ENCODE results near the gene MRPL51.

The MRPL51 gene

DNA sequence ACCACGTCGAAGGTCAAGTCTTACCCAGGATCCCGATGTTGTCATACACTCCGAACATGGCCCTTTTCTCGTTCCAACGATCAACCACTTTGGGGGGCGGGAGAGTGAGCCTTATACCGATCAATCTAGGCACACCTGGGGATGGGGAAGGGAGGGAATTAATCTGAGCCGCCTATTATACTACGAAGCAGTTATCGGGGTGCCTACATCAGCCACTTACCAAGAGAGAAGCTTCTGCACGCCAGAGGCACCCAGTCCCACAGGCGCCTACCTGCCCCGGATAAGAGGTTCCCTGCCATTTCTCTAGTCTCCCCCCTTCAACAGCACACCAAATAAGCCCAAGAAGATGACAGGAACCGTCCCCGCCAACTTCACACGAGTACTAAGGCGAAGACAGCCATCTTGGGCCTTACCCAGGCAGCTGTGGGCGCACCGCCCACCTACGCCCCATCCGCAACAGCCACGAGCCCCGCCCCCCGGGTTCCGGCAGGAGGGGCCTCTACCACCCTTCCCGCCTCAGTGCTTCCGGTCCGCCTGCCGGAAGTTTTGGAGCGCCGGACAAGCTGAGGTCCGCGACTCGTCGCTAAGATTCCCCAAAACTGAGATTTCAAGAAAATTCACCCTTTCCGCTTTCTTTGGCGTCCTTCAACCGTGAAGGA, at the start of gene MRPL51:
Gene MRPL51, minus strand, starts transcription at position 425 of the 659 bp plus-strand sequence. Its CDS starts 126 bp downstream, at position 299.
- DNase-seq = peak; percentile 97

DNA sequence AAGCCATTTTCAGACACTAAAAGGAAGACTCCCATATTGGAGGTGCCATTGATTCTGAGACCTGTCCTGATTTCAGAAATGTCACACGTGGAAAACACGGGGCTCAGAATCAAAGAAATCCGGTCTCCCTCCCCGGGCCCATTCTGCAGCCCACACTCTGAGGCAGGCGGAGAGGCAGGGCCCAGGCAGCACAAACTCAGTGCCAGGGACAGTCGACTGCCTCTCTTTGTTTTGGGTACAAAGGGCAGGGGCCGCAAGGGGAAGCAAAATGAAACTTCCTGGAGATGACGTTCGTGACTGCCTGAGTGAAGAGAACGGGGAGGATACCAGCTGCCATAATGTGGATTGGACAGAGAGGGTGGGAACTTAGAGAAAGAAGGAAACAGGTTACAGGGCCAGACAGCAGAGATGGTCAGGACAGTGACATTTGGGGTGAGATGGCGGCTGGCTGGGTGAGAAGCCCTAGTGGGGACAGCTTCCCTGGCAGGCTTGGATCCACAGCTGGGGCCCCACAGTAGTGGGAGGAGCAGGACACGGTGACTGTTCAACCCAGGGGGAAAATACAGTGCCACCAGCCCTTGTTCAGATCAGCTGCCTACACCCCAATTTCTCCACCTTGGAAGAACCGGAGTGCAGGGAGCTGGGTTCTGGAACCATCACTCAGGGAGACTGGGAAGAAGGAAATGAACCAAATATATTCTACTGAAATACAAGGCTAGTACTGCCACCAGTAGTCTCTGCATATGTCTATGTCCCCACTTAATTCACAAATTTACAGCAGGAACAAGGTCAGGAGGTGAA, 49.3 kb upstream of the MRPL51 start:
- DNase-seq = no peak

GRCh38 chr12:6541371-6542165, 48.5 kb upstream of the MRPL51 start:
- no peak for DNase-seq

GRCh38 chr12:6540181-6540877, 47.3 kb upstream of the MRPL51 start:
- peak; percentile 81 for DNase-seq

DNA sequence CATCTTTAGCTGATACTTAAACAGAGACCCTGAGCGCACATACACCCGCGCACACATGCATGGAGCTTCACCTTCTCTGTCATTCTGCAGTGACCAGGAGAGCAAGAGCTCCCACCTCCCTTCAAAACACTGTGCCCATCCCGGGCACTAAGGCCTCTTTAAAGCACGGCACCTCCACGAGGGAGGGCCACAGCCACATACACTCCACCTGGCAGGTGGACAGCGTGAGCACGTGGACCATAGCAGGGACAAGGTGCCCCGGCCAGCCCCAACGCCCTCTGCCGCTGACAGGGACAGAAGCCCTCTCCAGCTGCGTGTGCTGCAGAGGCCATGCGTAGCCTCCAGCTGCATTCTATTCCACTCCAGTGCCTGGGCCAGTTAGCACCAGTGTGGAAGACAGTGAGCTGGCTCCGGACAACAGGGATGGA, 46.7 kb upstream of the MRPL51 start:
- DNase-seq = no peak

DNA sequence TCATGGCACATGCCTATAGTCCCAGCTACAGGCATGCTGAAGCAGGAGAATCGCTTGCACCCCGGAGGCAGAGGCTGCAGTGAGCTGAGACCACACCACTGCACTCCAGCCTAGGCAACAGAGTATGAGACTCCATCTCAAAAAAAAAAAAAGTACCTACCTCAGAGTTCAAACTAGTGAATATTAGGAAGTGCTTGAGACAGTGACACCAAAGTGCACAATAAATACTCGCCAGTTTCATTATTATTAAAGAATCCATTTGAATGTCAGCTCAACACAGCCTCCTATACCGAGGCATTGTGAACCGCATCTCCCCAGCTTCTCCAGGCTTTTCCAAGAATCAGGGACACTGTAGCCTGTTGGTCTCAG, 46.2 kb upstream of the MRPL51 start:
- no peak for DNase-seq

- DNase-seq = no peak
Measured at GRCh38 chr12:6538420-6539313, 45.6 kb upstream of the MRPL51 start.

DNA sequence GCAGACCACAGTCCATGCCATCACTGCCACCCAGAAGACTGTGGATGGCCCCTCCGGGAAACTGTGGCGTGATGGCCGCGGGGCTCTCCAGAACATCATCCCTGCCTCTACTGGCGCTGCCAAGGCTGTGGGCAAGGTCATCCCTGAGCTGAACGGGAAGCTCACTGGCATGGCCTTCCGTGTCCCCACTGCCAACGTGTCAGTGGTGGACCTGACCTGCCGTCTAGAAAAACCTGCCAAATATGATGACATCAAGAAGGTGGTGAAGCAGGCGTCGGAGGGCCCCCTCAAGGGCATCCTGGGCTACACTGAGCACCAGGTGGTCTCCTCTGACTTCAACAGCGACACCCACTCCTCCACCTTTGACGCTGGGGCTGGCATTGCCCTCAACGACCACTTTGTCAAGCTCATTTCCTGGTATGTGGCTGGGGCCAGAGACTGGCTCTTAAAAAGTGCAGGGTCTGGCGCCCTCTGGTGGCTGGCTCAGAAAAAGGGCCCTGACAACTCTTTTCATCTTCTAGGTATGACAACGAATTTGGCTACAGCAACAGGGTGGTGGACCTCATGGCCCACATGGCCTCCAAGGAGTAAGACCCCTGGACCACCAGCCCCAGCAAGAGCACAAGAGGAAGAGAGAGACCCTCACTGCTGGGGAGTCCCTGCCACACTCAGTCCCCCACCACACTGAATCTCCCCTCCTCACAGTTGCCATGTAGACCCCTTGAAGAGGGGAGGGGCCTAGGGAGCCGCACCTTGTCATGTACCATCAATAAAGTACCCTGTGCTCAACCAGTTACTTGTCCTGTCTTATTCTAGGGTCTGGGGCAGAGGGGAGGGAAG, 44.7 kb upstream of the MRPL51 start:
- peak; percentile 71 for DNase-seq

GRCh38 chr12:6536894-6537579, 44.0 kb upstream of the MRPL51 start:
- DNase-seq = no peak

GRCh38 chr12:6535960-6536847, 43.1 kb upstream of the MRPL51 start:
- no peak for DNase-seq

GRCh38 chr12:6535697-6535946, 42.6 kb upstream of the MRPL51 start:
- no peak for DNase-seq

DNA sequence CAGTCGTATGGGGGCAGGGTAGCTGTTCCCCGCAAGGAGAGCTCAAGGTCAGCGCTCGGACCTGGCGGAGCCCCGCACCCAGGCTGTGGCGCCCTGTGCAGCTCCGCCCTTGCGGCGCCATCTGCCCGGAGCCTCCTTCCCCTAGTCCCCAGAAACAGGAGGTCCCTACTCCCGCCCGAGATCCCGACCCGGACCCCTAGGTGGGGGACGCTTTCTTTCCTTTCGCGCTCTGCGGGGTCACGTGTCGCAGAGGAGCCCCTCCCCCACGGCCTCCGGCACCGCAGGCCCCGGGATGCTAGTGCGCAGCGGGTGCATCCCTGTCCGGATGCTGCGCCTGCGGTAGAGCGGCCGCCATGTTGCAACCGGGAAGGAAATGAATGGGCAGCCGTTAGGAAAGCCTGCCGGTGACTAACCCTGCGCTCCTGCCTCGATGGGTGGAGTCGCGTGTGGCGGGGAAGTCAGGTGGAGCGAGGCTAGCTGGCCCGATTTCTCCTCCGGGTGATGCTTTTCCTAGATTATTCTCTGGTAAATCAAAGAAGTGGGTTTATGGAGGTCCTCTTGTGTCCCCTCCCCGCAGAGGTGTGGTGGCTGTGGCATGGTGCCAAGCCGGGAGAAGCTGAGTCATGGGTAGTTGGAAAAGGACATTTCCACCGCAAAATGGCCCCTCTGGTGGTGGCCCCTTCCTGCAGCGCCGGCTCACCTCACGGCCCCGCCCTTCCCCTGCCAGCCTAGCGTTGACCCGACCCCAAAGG, 42.1 kb upstream of the MRPL51 start:
- peak; percentile 61 for DNase-seq

DNA sequence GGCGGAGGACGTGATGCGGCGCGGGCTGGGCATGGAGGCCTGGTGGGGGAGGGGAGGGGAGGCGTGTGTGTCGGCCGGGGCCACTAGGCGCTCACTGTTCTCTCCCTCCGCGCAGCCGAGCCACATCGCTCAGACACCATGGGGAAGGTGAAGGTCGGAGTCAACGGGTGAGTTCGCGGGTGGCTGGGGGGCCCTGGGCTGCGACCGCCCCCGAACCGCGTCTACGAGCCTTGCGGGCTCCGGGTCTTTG, 41.6 kb upstream of the MRPL51 start:
- no peak for DNase-seq

- peak; percentile 96 for DNase-seq
Measured at GRCh38 chr12:6533923-6534694, 41.0 kb upstream of the MRPL51 start, which contains the start of gene GAPDH. Gene GAPDH, plus strand, starts transcription at chr12:6534517. Its CDS starts 316 bp downstream, at chr12:6534833.

- DNase-seq = no peak
Measured at GRCh38 chr12:6533653-6533922, 40.5 kb upstream of the MRPL51 start.

- peak; percentile 63 for DNase-seq
Measured at GRCh38 chr12:6532927-6533652, 40.0 kb upstream of the MRPL51 start.

GRCh38 chr12:6532051-6532926, 39.2 kb upstream of the MRPL51 start:
- DNase-seq = peak; percentile 81

Data from NCI-H1436 (cell line).